HAP-1 (cell line): ENCODE data around the gene SH3BP1.
"Not testable (repeated sequence)": the region's sequence is repeated elsewhere in the genome, so short reads cannot be mapped to it uniquely, and the experiment has no call there.

Source experiments
- DNase-seq, 2 experiments: peaks; one replicate each; pipeline ENCODE4 v3.0.0-alpha.2; 2016 to 2020; ENCODE audit warnings: low spot score in 2 of 2
- H3K27me3 ChIP-seq: fragments of 250-450 bp; sonication (Bioruptor Pico); 2 replicates; pipeline ENCODE4 v1.5.1; 2020; ENCODE audit warnings: low read depth, mild to moderate bottlenecking, moderate library complexity
- H3K36me3 ChIP-seq: fragments of 250-450 bp; sonication (Bioruptor Pico); replicated peaks from 2 replicates; pipeline ENCODE4 v1.5.1; 2020; ENCODE audit warnings: mild to moderate bottlenecking
- H3K4me1 ChIP-seq: fragments of 250-450 bp; sonication (Bioruptor Pico); 2 replicates; pipeline ENCODE4 v1.5.1; 2020; ENCODE audit warnings: mild to moderate bottlenecking
- H3K4me3 ChIP-seq: fragments of 250-450 bp; sonication (Bioruptor Pico); 2 replicates; pipeline ENCODE4 v1.5.1; 2020; ENCODE audit warnings: mild to moderate bottlenecking, moderate library complexity
- H3K9me3 ChIP-seq: fragments of 250-450 bp; sonication (Bioruptor Pico); 2 replicates; pipeline ENCODE4 v1.5.1; 2020; ENCODE audit warnings: mild to moderate bottlenecking, moderate library complexity
- in situ Hi-C: fragments of 300-500 bp; cut with MboI; formaldehyde crosslinking; loops from 3 replicates; pipeline ENCODE4 v1.14.3; 2020; ENCODE audit warnings: low sequenced_read_pairs, inconsistent platforms, mixed read lengths

The SH3BP1 gene

DNA sequence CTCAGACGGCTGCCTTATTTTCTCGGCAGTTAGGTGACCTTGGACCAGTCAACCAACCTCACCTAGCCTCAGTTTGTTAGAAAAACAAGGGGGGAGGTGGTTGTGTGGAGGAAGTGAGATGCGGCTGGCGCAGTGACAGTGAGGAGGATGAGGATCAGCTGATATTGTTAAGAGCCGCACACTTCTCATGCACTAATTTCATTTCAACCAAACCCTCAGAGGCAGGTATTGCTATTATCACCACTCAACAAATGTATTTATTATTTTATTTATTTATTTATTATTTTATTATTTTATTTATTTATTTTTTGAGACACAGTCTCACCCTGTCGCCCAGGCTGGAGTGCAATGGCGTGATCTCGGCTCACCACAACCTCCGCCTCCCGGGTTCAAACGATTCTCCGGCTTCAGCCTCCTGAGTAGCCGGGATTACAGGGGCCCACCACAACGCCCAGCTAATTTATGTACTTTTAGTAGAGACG lies 38.1 kb downstream of the SH3BP1 start:
- Histone ChIP-seq H3K9me3 (no peaks in the 10 kb centered on the region), H3K4me1 (peaks cover 27% of the 10 kb centered on the region), H3K36me3 (no peaks in the 10 kb centered on the region), H3K27me3 (no peaks in the 10 kb centered on the region), H3K4me3 (peak overlapping the region; percentile 33)
- DNase-seq, result no peak
- in situ Hi-C loops, result no loop called here

DNA sequence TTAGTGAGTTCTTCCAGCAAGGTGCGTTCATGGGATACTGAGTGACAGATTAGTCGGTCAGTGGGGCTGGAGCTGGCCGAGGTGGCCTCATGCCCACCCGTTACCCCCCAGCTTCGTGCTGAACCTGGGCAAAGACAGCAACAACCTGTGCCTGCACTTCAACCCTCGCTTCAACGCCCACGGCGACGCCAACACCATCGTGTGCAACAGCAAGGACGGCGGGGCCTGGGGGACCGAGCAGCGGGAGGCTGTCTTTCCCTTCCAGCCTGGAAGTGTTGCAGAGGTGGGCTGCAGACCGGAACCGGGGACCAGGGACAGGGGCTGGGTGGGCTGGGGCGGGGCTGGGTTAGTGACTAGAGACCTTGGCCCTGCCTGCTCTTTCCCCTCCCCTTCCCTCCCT lies 38.9 kb downstream of the SH3BP1 start:
- no peaks in the 10 kb centered on the region for H3K36me3 ChIP-seq
- no peaks in the 10 kb centered on the region for H3K27me3 ChIP-seq
- H3K4me3 ChIP-seq, result no peak overlapping the region
- peaks cover 27% of the 10 kb centered on the region for H3K4me1 ChIP-seq
- DNase-seq, result no peak
- H3K9me3 ChIP-seq, result no peaks in the 10 kb centered on the region
- in situ Hi-C loops, result no loop called here

DNA sequence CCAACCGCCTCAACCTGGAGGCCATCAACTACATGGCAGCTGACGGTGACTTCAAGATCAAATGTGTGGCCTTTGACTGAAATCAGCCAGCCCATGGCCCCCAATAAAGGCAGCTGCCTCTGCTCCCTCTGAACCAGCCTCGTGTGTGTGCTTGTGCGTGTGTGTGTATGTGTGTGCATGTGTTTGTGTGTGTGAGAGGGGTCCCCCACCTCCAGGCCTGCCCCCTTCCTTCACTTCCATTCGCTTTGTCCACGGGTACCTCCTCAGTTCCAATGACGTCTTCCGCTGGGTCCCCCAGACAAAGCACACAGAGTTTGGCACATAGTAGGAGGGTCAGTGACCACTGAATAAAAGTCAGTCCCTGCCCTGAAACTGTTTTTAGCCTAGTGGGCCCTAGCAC lies 40.2 kb downstream of the SH3BP1 start:
- in situ Hi-C loops, result no loop called here
- no peaks in the 10 kb centered on the region for H3K9me3 ChIP-seq

DNA sequence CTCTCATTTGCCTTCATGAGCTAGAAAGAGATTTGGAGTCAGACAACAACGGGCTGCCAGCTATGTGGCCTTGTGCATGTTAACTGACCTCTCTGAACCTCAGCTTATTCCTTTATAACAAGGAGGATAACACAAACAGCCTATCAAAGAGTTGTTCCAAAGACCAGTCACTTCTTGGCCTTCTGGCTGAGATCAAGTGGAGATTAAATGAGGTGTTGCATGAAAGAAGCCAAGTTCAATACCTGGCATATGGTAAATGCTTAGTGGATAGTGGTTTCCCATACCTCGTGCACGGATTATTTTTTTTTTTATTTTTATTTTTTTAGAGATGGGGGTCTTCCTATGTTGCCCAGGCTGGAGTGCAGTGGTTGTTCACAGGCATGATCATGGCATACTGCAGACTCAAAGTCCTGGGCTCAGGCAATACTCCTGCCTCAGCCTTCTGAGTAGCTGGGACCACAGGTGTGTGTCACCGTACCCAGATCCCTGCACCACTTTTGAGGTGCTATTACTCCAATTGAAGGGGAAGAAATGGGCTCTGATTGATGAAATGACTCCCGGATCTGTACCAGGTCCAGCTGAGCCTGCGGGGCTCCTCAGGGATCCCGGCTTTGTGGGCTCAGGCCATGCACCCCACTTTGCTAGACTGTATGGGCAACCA lies 40.9 kb downstream of the SH3BP1 start:
- in situ Hi-C loops, result no loop called here
- H3K4me3 ChIP-seq, result no peak overlapping the region
- H3K36me3 ChIP-seq, result no peaks in the 10 kb centered on the region
- H3K9me3 ChIP-seq, result no peaks in the 10 kb centered on the region
- H3K27me3 ChIP-seq, result no peaks in the 10 kb centered on the region
- peaks cover 17% of the 10 kb centered on the region for H3K4me1 ChIP-seq
- no peak for DNase-seq

More for the DNA sequence above, 40.2 kb downstream of the SH3BP1 start:
- H3K4me1 ChIP-seq, result peaks cover 23% of the 10 kb centered on the region
- no peak overlapping the region for H3K4me3 ChIP-seq
- H3K36me3 ChIP-seq, result no peaks in the 10 kb centered on the region
- no peaks in the 10 kb centered on the region for H3K27me3 ChIP-seq
- no peak for DNase-seq

DNA sequence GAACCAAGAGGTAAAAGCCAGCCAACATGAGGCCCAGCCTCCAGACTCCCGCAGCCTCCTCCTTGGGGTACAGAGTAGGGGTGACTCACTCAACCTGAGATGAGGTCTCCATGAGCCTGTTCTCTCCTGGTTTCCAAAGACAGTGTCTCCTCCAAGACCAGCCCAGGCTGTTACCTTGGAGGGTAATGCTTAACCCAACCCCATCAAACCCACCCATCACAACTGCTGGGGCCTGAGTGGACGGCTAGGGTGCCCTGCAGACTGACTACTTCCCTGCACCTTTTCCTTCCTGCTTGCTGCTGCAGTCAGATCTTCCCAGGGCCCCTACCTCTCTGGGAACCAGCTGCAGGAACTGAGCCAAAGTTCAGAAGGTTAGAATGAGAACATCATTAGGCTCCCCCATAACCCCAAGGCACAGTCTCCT lies 41.5 kb downstream of the SH3BP1 start:
- Histone ChIP-seq H3K36me3 (no peaks in the 10 kb centered on the region), H3K4me3 (no peak overlapping the region), H3K4me1 (peaks cover 14% of the 10 kb centered on the region), H3K27me3 (no peaks in the 10 kb centered on the region), H3K9me3 (no peaks in the 10 kb centered on the region)
- in situ Hi-C loops, result no loop called here
- no peak for DNase-seq

DNA sequence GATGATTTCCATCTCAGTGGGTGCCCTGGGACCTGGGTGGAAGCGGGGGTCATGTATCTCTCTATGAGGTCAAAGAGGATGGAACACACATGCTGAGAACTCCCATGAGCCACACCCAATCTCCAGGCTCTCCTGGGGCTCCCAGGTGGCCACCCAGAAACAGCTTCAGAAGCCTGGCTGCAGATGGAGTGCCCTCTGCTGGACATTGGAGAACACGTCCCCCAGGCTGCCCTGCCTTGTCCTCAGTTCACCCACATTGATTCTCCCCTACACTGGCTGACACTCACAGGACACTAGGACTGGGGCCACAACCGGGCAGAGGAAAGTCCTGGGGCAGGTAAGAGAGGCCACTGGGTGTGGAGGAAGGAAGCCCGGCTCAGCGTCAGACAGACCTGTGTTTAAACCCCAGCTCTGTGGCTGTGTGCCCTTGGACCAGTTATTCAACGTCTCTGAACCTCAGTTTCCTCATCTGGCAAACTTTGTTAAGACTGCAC lies 42.1 kb downstream of the SH3BP1 start:
- peak; percentile 72 to 87 for DNase-seq
- Histone ChIP-seq H3K4me1 (peaks cover 9% of the 10 kb centered on the region), H3K27me3 (no peaks in the 10 kb centered on the region), H3K36me3 (no peaks in the 10 kb centered on the region; the same call in 1 of the 2 replicates), H3K9me3 (no peaks in the 10 kb centered on the region), H3K4me3 (no peak overlapping the region)
- in situ Hi-C loops, result no loop called here

DNA sequence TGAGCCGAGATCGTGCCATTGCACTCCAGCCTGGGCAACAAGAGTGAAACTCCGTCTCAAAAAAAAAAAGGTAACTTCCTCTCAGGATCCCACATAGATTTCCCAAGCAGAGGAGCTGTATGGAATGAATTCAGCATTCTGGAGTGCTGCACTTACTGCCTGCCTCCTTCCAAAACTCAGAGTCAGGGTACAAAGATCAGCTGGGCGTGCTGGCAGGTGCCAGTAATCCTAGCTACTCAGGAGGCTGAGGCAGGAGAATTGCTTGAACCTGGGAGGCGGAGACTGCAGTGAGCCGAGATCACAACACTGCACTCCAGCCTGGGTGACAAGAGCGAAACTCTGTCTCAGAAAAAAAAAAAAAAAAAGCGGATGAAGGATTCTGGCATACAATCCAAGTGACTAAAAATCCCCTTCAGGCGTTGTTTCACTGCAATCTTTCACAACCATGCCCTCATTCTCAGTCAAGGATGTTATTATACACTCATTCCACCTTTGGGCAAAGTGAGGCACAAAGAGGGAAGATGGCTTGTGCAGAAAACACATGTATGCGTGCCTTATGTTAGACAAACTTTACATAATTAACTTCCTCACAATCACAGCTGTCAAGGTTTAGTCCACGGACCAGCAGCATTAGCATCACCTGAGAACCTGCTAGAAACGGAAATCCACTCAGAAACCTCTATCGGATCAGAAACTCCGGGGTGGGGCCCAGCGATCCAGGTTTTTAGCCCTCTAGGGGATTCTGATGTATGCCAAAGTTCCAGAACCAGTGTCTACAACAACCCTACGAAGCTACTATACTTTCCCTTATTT lies 45.5 kb downstream of the SH3BP1 start:
- Histone ChIP-seq H3K36me3 (peaks cover 18% of the 10 kb centered on the region), H3K27me3 (no peaks in the 10 kb centered on the region), H3K4me3 (no peak overlapping the region), H3K4me1 (peaks cover 2% of the 10 kb centered on the region; the same call in 1 of the 2 replicates), H3K9me3 (no peaks in the 10 kb centered on the region)
- in situ Hi-C loops, result no loop called here
- no peak for DNase-seq

DNA sequence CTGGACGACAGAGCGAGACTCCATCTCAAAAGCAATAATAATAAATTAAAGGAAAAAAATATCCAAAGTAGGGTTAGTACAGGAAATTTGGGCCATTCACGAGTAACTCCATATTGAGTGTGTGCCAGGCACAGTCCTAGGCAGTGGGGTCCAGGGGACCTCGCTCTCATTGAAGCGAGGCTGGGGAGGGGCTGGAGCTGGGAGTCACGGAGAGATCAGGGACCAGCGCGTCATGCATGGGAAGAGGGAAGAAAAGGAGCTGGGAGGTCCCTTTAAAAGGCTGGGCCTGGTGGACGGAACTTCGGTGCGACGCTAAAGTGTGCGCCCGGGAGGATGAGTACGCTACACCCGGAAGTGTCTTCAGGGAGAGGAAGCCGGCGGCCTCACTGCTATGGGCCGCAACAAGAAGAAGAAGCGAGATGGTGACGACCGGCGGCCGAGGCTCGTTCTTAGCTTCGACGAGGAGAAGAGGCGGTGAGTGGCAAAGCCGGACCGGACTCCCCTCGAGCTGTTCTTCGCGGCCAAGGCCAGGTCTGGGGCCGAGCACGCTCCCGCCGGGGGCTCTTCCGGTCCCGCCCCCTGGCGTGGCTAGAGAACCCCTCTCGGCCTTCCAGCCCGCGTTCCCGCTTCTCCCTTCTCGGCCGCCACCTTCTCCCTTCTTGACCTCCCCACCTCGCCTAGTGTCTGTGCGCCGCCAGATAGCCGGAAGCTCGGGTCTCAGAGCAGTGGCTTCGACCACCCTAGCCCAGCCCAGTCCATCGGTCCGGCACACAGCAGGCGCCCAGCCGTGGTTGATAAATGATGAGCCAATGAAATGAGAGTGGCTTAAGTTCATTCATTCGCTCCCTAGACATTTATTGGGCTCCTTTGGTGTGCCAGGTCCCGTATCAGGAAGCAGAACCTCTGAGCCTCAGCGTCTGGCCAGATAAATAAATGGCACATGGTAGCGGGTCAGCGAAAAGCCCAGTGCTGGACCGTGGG lies 46.8 kb downstream of the SH3BP1 start, which contains the start of gene NOL12:
Gene NOL12, plus strand, starts transcription at position 342 of the 981 bp plus-strand sequence. Its CDS starts 50 bp downstream, at position 392.
- Histone ChIP-seq H3K36me3 (peaks cover 27% of the 10 kb centered on the region), H3K4me3 (peak within 1 kb of the TSS; percentile 79), H3K4me1 (peaks cover 2% of the 10 kb centered on the region; the same call in 1 of the 2 replicates), H3K9me3 (no peaks in the 10 kb centered on the region), H3K27me3 (no peaks in the 10 kb centered on the region)
- in situ Hi-C loops, result no loop called here
- DNase-seq, result peak; percentile 84 to 89

DNA sequence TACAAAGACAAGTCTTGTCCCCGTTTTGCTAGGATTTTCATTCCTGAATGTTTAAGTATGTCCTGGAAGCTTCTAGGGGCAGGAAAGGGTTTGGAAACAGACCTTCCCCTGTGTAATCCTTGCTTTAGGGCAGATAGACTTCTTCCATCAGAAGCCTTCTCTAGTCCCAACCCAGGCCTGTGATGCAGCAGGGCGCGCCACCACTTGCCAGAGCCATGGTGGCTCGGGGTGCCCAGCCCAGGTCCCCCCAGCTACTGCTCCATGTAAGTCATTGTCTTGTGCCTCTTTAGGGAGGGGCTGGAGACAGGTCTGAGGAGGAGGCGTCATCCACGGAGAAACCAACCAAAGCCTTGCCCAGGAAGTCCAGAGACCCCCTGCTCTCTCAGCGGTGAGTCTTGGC lies 50.9 kb downstream of the SH3BP1 start:
- Histone ChIP-seq H3K4me3 (no peak overlapping the region), H3K4me1 (peaks cover 2% of the 10 kb centered on the region; the same call in 1 of the 2 replicates), H3K9me3 (no peaks in the 10 kb centered on the region), H3K27me3 (no peaks in the 10 kb centered on the region), H3K36me3 (peaks cover 52% of the 10 kb centered on the region)
- in situ Hi-C loops, result no loop called here
- no peak for DNase-seq

DNA sequence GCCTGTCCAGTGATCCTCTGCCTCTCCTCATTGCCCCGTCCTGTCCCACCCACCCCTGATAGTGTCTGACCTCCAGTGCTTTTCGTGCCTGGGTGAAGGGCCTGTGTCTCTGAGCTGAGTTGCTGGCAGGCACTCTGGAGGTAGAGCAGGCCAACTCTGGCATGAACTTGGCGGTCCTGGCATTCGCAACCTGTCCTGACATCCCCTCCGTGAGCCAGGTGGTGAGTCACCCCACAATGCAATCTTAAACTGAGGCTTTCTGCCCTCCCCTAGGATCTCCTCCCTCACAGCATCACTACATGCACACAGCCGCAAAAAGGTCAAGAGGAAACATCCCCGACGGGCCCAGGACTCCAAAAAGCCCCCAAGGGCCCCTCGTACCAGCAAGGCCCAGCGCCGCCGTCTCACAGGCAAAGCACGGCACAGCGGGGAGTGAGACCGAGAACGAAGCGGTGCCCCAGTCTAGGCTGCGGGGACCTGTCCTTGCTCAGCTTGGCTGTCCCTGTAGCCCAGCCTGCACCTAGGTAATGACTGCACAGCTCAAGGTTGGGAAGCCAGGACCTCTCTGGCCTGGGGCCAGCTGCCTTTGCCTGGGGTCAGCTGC lies 51.5 kb downstream of the SH3BP1 start:
- no peaks in the 10 kb centered on the region for H3K9me3 ChIP-seq
- in situ Hi-C loops, result no loop called here
- peaks cover under 1% of the 10 kb centered on the region; the same call in 1 of the 2 replicates for H3K4me1 ChIP-seq
- no peak overlapping the region for H3K4me3 ChIP-seq
- peaks cover 52% of the 10 kb centered on the region for H3K36me3 ChIP-seq
- H3K27me3 ChIP-seq, result no peaks in the 10 kb centered on the region
- no peak for DNase-seq

DNA sequence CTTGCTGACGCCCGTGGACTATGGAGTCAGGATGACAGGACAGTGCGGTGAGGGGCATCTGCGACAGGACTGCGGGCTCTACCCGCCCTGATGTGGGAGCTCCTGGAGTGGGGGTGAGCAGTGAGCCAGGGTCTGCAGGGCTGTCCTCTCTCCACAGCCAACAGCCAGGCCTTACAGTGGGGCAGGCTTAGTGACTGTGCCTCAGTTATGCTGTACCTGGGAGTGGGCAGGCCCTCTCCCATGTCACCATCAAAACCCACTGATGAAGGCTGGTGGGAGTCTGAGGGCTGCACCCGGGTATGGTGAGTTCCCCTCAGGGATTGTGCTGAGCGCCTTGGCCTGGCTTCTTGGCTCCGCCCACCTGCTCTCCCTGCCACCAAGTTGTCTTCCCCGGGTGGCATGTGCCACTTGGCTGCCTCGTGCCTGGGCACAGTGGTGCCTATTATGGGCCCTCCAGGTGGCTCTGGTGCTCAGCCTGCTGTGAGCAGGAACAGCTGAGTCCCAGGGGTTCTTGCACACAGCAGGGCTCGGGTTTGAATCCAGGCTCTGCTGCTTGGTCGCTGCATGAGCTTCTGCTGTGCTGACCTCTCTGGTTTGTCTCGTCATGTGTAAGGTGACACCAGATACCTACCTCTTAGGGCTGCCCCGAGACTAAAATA lies 53.3 kb downstream of the SH3BP1 start:
- no peak for DNase-seq
- no peaks in the 10 kb centered on the region for H3K9me3 ChIP-seq
- no peaks in the 10 kb centered on the region for H3K27me3 ChIP-seq
- peaks cover 52% of the 10 kb centered on the region for H3K36me3 ChIP-seq
- H3K4me1 ChIP-seq, result peaks cover 5% of the 10 kb centered on the region
- H3K4me3 ChIP-seq, result no peak overlapping the region
- in situ Hi-C loops, result no loop called here

DNA sequence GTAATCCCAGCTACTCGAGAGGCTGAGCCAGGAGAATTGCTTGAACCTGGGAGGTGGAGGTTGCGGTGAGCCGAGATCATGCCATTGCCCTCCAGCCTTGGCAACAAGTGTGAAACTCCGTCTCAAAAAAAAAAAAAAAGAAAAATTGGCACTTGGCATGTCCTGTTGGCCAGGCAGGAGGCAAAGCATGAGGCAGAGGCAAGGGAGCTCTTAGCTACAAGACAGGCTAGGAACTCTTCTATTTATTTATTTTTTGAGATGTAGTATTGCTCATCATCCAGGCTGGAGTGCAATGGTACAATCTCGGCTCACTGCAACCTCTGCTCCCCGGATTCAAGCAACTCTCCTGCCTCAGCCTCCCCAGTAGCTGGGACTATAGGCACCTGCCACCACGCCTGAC lies 54.7 kb downstream of the SH3BP1 start:
- H3K4me3 ChIP-seq, H3K4me1 ChIP-seq, H3K27me3 ChIP-seq, H3K9me3 ChIP-seq, DNase-seq, in situ Hi-C loops: not testable (repeated sequence)
- peaks cover 41% of the 10 kb centered on the region for H3K36me3 ChIP-seq
